DMS53 treated with DMSO at 0.1 percent for 48 hours (cell line): ENCODE results near the gene PROX1.

ENCODE experiments used
- DNase-seq: peaks from one replicate; lab custom pipeline; 2025; ENCODE audit not compliant: unreplicated experiment; lab: John Stamatoyannopoulos, UW

PROX1 gene

DNA sequence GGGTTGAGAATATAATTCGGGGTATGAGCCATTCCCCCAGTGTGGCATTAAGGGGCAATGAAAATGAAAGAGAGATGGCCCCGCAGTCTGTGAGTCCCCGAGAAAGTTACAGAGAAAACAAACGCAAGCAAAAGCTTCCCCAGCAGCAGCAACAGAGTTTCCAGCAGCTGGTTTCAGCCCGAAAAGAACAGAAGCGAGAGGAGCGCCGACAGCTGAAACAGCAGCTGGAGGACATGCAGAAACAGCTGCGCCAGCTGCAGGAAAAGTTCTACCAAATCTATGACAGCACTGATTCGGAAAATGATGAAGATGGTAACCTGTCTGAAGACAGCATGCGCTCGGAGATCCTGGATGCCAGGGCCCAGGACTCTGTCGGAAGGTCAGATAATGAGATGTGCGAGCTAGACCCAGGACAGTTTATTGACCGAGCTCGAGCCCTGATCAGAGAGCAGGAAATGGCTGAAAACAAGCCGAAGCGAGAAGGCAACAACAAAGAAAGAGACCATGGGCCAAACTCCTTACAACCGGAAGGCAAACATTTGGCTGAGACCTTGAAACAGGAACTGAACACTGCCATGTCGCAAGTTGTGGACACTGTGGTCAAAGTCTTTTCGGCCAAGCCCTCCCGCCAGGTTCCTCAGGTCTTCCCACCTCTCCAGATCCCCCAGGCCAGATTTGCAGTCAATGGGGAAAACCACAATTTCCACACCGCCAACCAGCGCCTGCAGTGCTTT lies 9.4 kb downstream of the PROX1 start:
- no peak for DNase-seq

- no peak for DNase-seq
Observed at GRCh38 chr1:213997772-213998107, 10.0 kb downstream of the PROX1 start.

- no peak for DNase-seq
Observed at GRCh38 chr1:213998785-213999184, 11.0 kb downstream of the PROX1 start.

- DNase-seq: no peak
Observed at GRCh38 chr1:213999732-214000131, 12.0 kb downstream of the PROX1 start.

GRCh38 chr1:214002060-214002459 lies 14.3 kb downstream of the PROX1 start:
- DNase-seq: peak; percentile 93

DNA sequence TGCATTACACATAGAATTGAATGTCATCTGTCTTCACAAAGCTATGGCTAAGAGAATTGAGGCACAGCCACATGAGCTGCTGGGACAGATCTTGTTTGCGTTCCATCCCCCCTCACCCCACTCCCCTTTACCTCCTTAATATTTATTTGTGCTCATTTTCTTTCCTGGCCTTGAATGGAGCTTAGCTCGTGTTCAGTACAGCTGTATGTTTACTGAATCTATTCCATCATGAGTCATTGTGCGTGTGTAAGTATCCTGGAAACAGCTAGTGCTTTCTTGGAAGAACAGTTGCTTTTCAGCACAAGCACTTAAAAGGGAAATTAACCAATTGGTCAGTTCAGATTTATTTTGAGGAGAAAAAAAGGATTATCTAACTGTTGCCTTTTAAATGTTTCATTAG lies 14.7 kb downstream of the PROX1 start:
- peak; percentile 93 for DNase-seq

DNA sequence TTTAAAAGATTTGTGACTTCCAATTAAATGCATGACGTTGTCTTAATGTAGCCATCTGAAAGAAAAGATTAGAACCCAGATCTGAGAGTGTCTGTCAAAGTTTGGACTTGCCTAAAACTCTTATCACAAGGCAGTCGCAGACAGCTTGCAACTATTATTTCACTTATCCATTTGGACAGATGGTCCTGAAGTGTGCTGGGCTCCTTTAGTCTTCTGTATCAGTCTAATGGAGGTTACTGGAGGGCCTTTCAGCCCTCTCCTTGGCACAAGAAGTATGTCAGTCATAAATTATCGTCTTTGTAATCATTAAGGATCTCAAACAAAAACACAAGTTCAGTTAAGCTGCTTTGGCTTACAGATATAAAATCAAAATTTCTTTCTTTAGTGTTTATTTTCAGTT lies 15.5 kb downstream of the PROX1 start:
- no peak for DNase-seq

- DNase-seq: no peak
Observed at GRCh38 chr1:214004014-214004413, 16.2 kb downstream of the PROX1 start.

DNA sequence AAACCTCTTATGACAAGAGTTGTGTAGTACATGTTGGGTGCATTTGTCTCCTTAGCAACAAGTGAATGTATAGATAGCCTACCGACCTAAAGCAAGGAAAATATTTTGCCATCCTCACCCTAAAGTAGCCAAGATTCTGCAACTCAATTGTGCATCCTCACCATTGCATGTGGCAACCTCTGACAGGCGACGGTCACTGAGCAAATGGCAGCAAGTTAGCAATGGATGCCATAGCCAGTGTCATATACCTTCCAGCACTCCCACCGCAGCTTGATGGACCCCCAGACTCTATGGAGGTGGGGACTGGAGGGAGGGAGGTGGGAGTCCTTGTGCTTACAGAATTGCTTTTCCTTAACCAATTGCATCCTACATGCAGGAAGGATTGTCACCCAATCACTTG lies 17.0 kb downstream of the PROX1 start:
- DNase-seq: no peak

DNA sequence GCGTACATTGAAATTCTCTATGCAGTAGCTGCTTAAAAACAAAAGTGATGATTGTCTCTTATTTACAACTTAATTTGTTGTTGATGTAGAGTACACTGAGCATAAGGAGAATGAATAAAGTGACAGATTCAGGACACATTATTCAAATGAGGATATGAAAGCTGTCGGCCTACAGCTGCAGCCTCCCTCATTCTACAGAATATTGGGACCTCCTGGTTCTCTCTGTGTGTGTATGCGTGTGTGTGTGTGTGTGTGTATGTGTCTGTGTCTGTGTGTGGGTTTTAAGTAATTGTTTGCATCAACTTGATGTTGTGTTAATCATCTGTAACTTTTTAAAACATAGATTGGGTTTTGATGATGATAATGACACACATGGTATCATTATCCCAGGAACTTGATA lies 17.9 kb downstream of the PROX1 start:
- no peak for DNase-seq

GRCh38 chr1:214006845-214007244 lies 19.1 kb downstream of the PROX1 start:
- no peak for DNase-seq

GRCh38 chr1:214008347-214008746 lies 20.6 kb downstream of the PROX1 start:
- no peak for DNase-seq

DNA sequence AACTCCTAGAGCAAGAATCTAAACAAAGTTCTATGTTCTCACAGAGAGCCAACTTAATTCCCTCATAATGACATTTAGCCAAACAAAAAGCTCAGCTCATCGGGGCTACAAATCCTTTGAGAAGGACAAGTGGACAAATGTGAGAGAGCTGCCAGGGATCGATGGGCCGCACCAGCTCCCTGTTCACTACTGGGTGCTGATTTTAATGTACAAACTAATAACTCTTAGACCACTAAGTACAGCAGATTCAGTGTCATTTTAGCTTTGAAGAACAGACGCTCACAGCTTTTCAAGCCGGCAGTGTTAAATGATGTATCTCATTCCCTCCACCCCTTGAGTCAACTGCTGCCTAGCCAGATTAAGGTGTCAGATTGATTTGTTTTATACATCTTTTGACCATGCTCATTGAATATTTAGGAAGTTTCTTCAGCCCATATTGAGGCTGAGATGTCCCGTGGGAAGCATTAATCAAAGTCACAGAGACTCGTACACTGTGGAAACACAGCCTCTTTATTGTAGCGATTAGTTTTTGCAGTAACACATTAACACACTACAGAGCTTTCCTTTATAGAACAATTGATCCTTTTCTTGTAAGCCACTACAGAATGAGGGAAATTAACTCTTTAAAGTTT lies 21.1 kb downstream of the PROX1 start:
- DNase-seq: no peak

GRCh38 chr1:214009423-214010196 lies 21.8 kb downstream of the PROX1 start:
- DNase-seq: no peak

- DNase-seq: no peak
Observed at GRCh38 chr1:214010197-214010573, 22.4 kb downstream of the PROX1 start.

- no peak for DNase-seq
Observed at GRCh38 chr1:214010717-214011116, 22.9 kb downstream of the PROX1 start.

DNA sequence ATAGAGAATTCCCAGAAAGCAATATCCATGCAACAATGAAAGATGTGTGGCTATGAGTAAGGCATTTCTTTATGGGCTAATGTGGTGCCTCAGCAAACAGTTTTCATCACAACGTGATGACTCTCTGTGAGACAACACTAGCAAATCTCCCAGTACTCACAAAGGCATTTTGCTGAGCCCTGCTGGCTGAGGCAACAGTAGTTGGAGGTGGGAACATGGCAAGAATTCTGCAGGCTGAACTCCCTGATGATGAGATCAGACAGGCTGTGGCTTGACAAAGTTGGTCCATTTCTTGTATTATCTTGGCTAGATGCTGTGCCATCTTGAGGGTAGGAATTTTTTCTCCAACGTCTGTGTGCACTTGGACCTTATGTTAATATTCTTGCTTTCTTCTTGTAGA lies 24.6 kb downstream of the PROX1 start:
- DNase-seq: no peak

GRCh38 chr1:214013614-214014377 lies 26.0 kb downstream of the PROX1 start:
- no peak for DNase-seq

GRCh38 chr1:214014730-214015129 lies 27.0 kb downstream of the PROX1 start:
- no peak for DNase-seq

DNA sequence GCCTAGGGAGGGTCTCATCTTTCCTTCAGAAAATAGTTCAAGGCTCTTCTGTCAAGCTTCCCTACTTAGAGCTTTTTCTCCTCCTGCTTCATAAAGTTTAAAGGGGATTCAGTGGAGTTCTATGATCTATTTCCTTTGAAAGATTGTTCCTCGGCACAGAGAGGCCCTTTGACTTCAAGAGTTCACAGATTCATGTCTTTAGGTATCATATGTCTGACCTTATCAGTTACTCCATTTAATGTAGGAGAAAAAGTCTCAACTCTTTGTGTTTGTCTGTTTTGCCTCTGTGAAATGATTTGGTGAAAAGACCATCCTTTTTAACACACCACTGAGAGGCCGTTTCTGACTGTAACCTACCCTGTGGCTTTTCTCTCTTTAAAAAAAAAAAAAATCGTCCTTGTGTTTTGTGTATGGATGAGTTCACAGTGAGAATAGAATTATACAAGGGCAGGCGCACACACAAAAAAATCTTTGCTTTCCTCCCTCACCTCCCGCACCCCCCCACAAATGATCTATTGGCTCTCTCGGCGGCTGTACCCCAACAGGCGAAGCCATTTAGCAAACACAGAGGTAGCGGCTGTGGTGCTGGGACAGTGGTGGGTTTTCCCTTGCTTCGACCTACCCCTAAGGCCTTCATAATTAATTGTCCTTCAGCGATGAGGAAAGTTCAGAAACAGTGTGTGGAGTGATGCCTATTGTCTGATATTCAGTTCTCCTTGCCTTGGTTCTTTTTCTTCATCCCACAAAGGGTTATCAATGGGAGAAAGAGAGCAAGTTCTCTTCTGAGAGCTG lies 29.6 kb downstream of the PROX1 start:
- DNase-seq: no peak
